Measurements from ENCODE around the gene ARL11. TPM values are rescaled to one million over a fixed set of nuclear protein-coding genes. Genes with fewer than 3 reads are reported as not detected.

Gene ARL11
- total RNA-seq, 4 donors from 2014 or later: 1.5 to 6.1 (median 2.8) TPM; not detected in 1

DNA sequence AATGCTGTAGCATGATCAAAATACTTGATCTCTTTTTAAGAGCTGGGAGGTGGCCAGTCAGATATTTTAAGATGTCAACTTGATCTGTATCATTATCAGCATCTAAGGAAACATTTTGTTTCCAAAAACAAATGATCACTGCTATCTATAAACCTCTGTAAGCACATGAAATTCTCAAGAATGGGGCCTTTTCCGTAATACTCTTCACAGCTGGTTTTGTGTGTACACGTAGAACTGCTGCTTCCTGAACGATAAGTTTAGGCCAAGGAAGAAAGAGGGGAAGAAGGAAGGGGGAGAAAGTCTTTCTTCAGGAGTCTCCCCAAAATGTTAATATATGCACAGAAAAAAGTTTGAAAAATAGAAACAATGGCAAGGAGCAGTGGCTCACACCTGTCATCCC, 25.7 kb downstream of the ARL11 start:
- TF ChIP-seq CTCF (IDR thresholded peaks at IDR 0.05; ENCODE audit: low read depth): no peak

DNA sequence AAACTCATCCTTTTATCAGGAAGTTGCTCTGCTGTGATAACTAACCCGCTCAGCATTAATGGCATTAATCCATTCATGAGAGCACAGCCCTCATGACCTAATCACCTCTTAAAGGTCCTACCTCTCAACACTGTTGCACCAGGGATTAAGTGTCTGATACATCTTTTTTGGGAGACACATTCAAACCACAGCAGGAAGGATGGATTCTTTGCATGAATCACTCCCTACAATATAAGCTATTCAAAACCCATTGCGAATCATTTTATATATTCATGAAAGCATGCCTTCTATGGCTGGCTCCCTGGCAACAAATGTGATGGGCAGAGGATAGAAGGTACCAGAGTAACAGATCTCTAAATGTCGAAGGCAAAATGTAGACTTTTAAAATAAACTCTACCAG, 27.6 kb downstream of the ARL11 start:
- TF ChIP-seq CTCF (IDR thresholded peaks at IDR 0.05; ENCODE audit: low read depth): no peak

GRCh38 chr13:49657241-49657641, 28.9 kb downstream of the ARL11 start:
- no peak for TF ChIP-seq CTCF (IDR thresholded peaks at IDR 0.05; ENCODE audit: low read depth)

GRCh38 chr13:49664606-49665005, 36.3 kb downstream of the ARL11 start:
- no peak for TF ChIP-seq CTCF (IDR thresholded peaks at IDR 0.05; ENCODE audit: low read depth)

DNA sequence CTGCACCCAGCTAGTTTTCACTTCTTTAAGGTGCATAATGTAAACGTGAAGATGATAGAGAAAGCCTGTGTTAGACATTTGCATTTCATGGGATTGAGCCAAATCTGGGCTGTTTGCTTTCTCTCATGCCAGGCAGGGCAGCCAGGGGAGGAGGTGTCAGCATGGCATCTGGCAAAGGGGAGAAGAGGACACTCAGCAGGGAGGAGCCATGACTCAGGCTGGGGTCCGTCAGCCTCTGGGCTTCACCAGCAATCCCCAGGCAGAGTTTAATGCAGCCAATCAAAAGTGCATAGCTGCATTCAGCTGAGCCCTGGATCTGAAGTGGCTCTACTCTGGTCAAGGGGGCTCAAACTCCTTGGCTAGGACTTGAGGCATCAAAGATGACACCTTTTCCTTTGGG, 39.5 kb downstream of the ARL11 start:
- no peak for TF ChIP-seq CTCF (IDR thresholded peaks at IDR 0.05; ENCODE audit: low read depth)

DNA sequence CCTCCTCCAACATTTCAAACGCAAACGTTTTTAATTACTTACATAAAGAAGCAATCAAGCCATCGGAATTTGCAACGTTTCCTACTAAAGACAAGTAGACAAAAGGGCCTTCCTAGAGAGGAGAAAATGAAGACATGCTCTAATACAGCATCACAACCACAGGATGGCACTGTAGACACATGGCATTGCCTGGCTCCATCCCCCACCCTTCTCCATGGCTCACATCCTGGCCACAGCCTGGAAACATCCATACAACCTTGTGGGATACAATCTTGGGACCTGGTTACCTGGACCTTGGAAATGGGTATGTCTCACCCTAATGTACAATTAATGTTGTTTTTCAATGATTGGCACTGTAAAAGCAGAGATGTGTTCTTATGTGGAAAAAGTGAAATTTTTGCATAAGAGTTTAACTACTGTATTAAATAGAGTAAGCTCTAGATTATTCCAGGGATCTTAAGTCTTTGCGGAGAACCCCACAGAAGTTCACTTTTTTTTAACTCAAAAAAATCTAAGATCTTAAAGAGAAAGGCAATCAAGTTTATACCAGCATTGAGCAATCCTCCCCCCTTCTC, 41.5 kb downstream of the ARL11 start:
- no peak for TF ChIP-seq CTCF (IDR thresholded peaks at IDR 0.05; ENCODE audit: low read depth)

DNA sequence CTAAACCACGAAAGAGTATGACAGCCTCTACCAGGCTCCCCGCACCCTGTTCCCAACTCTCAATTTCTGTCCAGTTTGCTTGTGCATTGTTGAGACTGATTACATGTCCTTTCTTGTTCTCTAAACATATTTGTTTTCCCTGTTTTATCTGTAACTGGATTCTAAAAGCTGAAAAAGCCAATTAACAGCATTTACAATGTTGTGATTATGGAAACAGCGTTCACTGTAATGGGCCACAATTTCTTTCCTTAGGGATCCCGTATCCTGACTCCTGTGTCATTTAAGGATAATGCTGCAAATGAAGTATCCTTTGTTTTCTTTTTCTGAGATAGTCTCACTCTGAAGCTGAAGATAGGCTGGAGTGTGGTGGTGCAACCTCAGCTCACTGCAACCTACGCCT, 42.5 kb downstream of the ARL11 start:
- no peak for TF ChIP-seq CTCF (IDR thresholded peaks at IDR 0.05; ENCODE audit: low read depth)
